MCF 10A (cell line): ENCODE results near the gene IFT52. TPM values are rescaled to one million over a fixed set of nuclear protein-coding genes. Genes with fewer than 3 reads are reported as not detected.

ENCODE experiments used
- BruUV-seq: library from RNA; stranded (reverse); fragments of 400-500 nt; replicated peaks from 2 replicates; lab custom pipeline; 2021; lab: Mats Ljungman, UMichigan
- CTCF ChIA-PET: fragments of 300-600 bp; sonication (Branson Sonifier 250); formaldehyde crosslinking; extraction: SDS; loops from one replicate; lab custom pipeline; 2021; ENCODE audit warnings: antibody characterized with exemption, inconsistent platforms; lab: Yijun Ruan, JAX
- POLR2A ChIA-PET: fragments of 300-600, 350-650 bp; sonication (Branson Sonifier 250); formaldehyde crosslinking; extraction: SDS; loops from one replicate; lab custom pipeline; 2020; ENCODE audit warnings: antibody characterized with exemption, inconsistent platforms; lab: Yijun Ruan, JAX
- DNase-seq: peaks from one replicate; pipeline ENCODE4 v3.0.0-alpha.2; 2018; ENCODE audit not compliant: unreplicated experiment
- H3K27ac Mint-ChIP-seq: one replicate; pipeline ENCODE4 v1.8.0; 2022; ENCODE audit warnings: mild to moderate bottlenecking, low read depth, mixed read lengths; ENCODE audit not compliant: unreplicated experiment
- H3K27me3 Mint-ChIP-seq: one replicate; pipeline ENCODE4 v1.8.0; 2022; ENCODE audit warnings: mixed read lengths; ENCODE audit not compliant: insufficient read depth, unreplicated experiment
- H3K36me3 Mint-ChIP-seq: one replicate; pipeline ENCODE4 v1.8.0; 2022; ENCODE audit warnings: mild to moderate bottlenecking, moderate library complexity, mixed read lengths; ENCODE audit not compliant: insufficient read depth, unreplicated experiment
- H3K4me1 Mint-ChIP-seq: one replicate; pipeline ENCODE4 v1.8.0; 2022; ENCODE audit warnings: mixed read lengths; ENCODE audit not compliant: insufficient read depth, unreplicated experiment
- H3K4me3 Mint-ChIP-seq: one replicate; pipeline ENCODE4 v1.8.0; 2022; ENCODE audit warnings: mild to moderate bottlenecking, moderate library complexity, mixed read lengths; ENCODE audit not compliant: unreplicated experiment
- H3K9me3 Mint-ChIP-seq: one replicate; pipeline ENCODE4 v1.8.0; 2022; ENCODE audit warnings: mixed read lengths; ENCODE audit not compliant: unreplicated experiment
- intact Hi-C: fragments of 100-400 bp; cut with micrococcal nuclease; formaldehyde crosslinking; loops from 2 replicates; pipeline ENCODE4 v1.14.1; 2022
- total RNA-seq: library from RNA; stranded (reverse); gene quantifications from 2 replicates; pipeline ENCODE4 v1.2.3, GENCODE V29; 2022
- TF ChIP-seq, protein P1 (sequence below): fragments of 200-600 bp; IDR thresholded peaks from one replicate; pipeline ENCODE4 v1.8.0; 2022; ENCODE audit warnings: antibody characterized with exemption, mild to moderate bottlenecking; ENCODE audit not compliant: unreplicated experiment

The IFT52 gene
- total RNA-seq, 1 experiment from 2014 or later = 21.8 TPM

DNA sequence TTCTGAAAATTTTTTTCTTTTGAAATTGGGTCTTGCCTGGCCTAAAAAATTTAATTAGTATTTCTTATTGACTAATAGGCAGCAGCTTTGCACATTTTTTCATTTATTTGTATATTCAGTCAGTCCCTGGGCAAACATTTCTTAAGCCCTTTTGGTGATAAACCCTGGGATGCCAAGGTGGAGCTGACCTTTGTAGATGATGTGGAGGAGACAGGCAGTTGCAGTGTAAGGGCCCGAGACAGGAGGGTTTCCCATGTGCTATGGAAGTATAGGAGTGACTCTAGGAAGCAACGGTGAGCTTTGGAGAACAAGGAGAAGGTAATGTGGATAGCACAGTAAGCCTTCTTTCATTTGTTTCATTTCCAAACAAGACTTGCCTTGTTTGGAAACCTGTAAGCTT is 79.7 kb downstream of the IFT52 start:
- TF ChIP-seq, protein P1, sequence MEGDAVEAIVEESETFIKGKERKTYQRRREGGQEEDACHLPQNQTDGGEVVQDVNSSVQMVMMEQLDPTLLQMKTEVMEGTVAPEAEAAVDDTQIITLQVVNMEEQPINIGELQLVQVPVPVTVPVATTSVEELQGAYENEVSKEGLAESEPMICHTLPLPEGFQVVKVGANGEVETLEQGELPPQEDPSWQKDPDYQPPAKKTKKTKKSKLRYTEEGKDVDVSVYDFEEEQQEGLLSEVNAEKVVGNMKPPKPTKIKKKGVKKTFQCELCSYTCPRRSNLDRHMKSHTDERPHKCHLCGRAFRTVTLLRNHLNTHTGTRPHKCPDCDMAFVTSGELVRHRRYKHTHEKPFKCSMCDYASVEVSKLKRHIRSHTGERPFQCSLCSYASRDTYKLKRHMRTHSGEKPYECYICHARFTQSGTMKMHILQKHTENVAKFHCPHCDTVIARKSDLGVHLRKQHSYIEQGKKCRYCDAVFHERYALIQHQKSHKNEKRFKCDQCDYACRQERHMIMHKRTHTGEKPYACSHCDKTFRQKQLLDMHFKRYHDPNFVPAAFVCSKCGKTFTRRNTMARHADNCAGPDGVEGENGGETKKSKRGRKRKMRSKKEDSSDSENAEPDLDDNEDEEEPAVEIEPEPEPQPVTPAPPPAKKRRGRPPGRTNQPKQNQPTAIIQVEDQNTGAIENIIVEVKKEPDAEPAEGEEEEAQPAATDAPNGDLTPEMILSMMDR = no peak
- H3K27me3 Mint-ChIP-seq = no peaks in the 10 kb centered on the region
- no peak for DNase-seq
- no peak overlapping the region for H3K27ac Mint-ChIP-seq
- POLR2A ChIA-PET = interaction anchor here (1.0 kb wide), 1 partner anchor 212 kb away, joined by 3 read pairs; no protein-coding TSS in a partner anchor
- H3K36me3 Mint-ChIP-seq = no peaks in the 10 kb centered on the region
- CTCF ChIA-PET = interaction anchor here (0.6 to 1.3 kb wide), 5 partner anchors 79 to 223 kb away, joined by 3 to 5 read pairs (median 3); no protein-coding TSS in a partner anchor
- intact Hi-C loops = no loop called here
- BruUV-seq = no TSS peak
- no peak overlapping the region for H3K4me3 Mint-ChIP-seq
- no peaks in the 10 kb centered on the region for H3K9me3 Mint-ChIP-seq
- H3K4me1 Mint-ChIP-seq = peaks cover 9% of the 10 kb centered on the region

DNA sequence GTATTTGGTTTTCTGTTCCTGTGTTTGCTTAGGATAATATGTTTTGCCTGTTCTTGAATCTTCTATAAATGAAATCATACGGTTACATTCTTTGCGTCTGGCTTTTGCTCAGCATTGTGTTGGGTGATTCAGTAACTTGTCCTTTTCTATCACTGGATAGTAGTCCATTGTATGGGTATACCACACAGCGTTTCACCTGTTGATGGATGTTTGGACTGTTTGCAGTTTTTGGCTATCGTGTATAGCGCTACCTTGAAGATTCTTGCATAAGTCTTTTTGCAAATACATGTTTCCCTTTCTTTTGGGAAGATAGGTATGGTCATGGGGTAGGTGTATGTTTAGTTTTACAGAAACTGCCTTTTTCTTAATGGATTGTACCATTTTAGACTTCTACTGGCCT is 85.6 kb downstream of the IFT52 start:
- POLR2A ChIA-PET = no interaction called here
- H3K9me3 Mint-ChIP-seq = no peaks in the 10 kb centered on the region
- no peaks in the 10 kb centered on the region for H3K4me1 Mint-ChIP-seq
- CTCF ChIA-PET = interaction anchor here (0.7 kb wide), 1 partner anchor 134 kb away, joined by 3 read pairs; no protein-coding TSS in a partner anchor
- TF ChIP-seq, protein P1 = no peak
- H3K27me3 Mint-ChIP-seq = no peaks in the 10 kb centered on the region
- no peaks in the 10 kb centered on the region for H3K36me3 Mint-ChIP-seq
- H3K27ac Mint-ChIP-seq = peak overlapping the region; percentile 0
- intact Hi-C loops = no loop called here
- H3K4me3 Mint-ChIP-seq = no peak overlapping the region
- no peak for DNase-seq
- BruUV-seq = no TSS peak

DNA sequence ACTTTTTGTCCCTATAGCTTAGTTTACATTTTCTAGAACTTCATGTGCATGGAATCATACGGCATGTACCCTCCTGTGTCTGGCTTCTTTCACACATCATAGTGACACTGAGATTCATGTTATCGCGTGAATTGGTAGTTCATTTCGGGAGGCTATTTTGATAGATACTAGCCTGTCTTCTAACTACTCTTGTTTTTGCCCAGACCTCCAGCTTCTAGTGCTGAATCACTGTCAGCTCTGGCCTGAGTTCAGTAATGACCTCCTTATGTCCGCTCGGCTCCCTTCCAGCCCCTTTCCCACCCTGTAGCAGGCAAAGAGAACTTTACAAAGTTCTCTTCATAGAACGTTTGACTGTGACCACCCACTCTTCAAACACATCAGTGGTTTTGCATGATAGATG is 90.2 kb downstream of the IFT52 start:
- H3K9me3 Mint-ChIP-seq = no peaks in the 10 kb centered on the region
- no peaks in the 10 kb centered on the region for H3K4me1 Mint-ChIP-seq
- intact Hi-C loops = no loop called here
- H3K27me3 Mint-ChIP-seq = no peaks in the 10 kb centered on the region
- ChIA-PET CTCF (interaction anchor here (1.2 to 2.4 kb wide), 2 partner anchors 11 to 143 kb away, joined by 6 to 13 read pairs; no protein-coding TSS in a partner anchor), POLR2A (interaction anchor here (1.0 kb wide), 1 partner anchor 11 kb away, joined by 3 read pairs; no protein-coding TSS in a partner anchor)
- no peak overlapping the region for H3K4me3 Mint-ChIP-seq
- DNase-seq = no peak
- no peak overlapping the region for H3K27ac Mint-ChIP-seq
- TF ChIP-seq, protein P1 = no peak
- H3K36me3 Mint-ChIP-seq = no peaks in the 10 kb centered on the region
- no TSS peak for BruUV-seq

DNA sequence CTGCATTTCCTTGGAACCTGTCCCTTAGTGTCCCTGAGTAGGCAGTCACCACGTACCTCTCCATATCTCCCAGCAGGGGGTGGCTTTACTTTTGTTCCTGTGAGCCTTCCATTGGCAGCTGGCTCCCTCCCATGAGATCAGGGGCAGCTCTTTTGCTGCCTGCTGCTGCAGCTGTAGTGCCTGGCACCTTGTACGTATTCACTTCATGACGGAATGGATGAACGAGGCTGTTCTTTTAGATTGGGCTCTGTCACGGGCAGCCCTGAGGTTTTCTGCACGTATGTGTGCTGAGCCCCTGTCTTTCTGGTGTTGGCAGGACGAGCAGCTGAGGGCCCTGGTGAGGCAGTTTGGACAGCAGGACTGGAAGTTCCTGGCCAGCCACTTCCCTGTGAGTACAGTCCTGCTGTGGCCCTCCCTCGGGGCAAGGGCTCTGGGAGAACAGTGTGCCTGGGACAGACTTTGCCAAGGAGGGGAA is 90.8 kb downstream of the IFT52 start:
- TF ChIP-seq, protein P1 = no peak
- H3K27me3 Mint-ChIP-seq = no peaks in the 10 kb centered on the region
- no peaks in the 10 kb centered on the region for H3K4me1 Mint-ChIP-seq
- no peaks in the 10 kb centered on the region for H3K9me3 Mint-ChIP-seq
- H3K36me3 Mint-ChIP-seq = peaks cover 3% of the 10 kb centered on the region
- intact Hi-C loops = no loop called here
- H3K4me3 Mint-ChIP-seq = no peak overlapping the region
- no peak overlapping the region for H3K27ac Mint-ChIP-seq
- no TSS peak for BruUV-seq
- POLR2A ChIA-PET = interaction anchor here (1.0 kb wide), 1 partner anchor 10 kb away, joined by 3 read pairs; no protein-coding TSS in a partner anchor
- DNase-seq = no peak
- CTCF ChIA-PET = interaction anchor here (1.2 to 2.4 kb wide), 2 partner anchors 11 to 143 kb away, joined by 6 to 13 read pairs; no protein-coding TSS in a partner anchor
